Measurements from ENCODE around the gene SUFU. TPM values are rescaled to one million over a fixed set of nuclear protein-coding genes. Genes with fewer than 3 reads are reported as not detected.

The SUFU gene
- total and polyA plus RNA-seq, 5 donors from 2014 or later = 2.4 to 17.8 (median 5.0) TPM

DNA sequence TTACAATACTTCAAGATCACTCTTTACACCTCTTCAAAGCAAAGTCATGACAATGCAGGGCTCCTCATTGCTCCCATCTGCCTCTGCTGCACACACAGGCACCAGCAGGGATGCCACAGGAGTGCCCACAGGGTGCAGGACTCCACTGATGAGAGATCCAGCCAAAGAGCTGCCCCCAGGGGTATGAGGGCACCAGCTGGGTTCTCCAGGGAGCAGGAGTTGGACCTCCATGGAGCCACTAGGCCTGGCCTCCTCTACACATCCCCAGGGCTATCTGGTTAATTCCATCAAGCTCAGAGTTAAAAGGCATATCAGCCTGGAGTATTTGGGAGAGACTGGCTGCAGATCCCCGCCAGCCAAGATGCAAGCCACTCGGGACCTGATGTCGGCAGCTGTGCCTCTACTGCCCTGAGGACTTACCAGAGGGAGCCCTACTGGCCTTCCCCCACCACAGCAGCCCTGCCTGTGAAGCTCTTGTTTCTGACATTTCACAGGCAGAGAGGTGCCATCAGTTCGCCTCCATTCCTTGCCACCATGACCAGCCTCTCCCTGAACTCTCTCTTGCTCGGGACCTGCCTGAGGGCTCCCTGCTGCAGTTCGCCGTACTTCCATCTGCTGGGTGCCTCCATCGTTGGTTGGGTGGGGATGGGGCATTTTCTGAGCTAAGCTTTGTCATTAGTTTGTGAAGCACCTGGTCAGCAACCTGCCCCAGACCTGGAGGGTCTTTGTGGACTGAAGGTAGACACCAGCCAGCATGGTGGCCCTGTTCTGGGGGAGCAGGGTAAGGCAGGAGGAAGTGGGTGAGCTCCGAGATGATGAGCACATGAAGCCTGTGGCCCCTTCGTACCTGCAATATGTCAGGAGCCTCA is 128.0 kb downstream of the SUFU start:
- DNase-seq (no peak), ATAC-seq (ENCODE audit: low read depth in 2 of 2) (no peak)
- H3K4me1 ChIP-seq (ENCODE audit: control insufficient read depth, insufficient read depth, low read length, poor library complexity, severe bottlenecking) = peaks cover 38% of the 10 kb centered on the region
- no peaks in the 10 kb centered on the region for H3K9me3 ChIP-seq (ENCODE audit: control insufficient read depth in 2 of 2, low read length in 2 of 2)
- Mint-ChIP-seq H3K27ac (peak overlapping the region; percentile 36 to 89 (median 87)), H3K4me3 (no peak overlapping the region), H3K27me3 (no peaks in the 10 kb centered on the region), H3K4me1 (peaks cover 10 to 52% (median 37%) of the 10 kb centered on the region in 4 donors), H3K36me3 (peaks cover 11% of the 10 kb centered on the region), H3K9me3 (no peaks in the 10 kb centered on the region)
- peaks cover 3% of the 10 kb centered on the region for H3K36me3 ChIP-seq (ENCODE audit: control insufficient read depth, insufficient read depth, low read length)
- H3K27me3 ChIP-seq (ENCODE audit: control insufficient read depth, insufficient read depth, low read length) = no peaks in the 10 kb centered on the region
- no peak overlapping the region for H3K27ac ChIP-seq (ENCODE audit: insufficient read depth, low read length, poor library complexity, severe bottlenecking)
- no peak overlapping the region for H3K4me3 ChIP-seq (ENCODE audit: low read depth, low read length)

DNA sequence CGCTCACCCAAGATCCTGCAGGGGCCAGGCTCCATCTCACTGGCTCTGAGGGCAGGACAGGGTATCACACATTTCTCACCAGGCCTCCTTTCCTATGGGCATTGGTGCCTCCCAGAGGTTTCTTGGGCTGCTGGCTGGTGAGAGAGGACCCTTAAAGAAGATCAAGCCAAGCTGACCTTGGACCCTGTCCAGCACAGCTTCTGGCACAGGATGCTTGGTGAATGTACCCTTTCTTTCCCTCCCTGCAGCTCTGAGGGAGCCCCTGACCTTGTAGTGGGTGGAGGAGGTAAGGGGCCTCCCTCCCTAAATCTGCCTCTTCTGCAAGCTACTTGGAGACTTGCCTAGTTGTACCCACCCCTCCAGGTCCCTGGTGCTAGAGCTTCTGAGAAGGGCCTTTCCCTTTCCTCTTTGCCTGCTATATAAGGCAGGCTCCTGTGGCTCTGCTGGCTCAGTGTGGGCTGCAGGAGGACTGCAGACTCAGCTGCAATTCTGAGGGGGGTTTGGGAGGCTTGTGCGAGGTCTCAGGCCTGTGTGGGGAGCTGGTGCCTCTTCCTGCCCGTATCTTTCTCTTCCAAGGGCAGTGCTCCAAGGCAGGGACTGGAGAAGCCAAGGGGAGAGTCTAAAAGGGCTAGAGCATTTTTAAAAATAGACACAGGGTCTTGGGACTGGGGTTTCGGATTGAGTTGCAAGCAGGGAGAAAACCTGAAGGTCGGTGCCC is 128.8 kb downstream of the SUFU start:
- Mint-ChIP-seq H3K9me3 (no peaks in the 10 kb centered on the region), H3K27me3 (no peaks in the 10 kb centered on the region), H3K4me3 (peak overlapping the region; percentile 41 to 61 (median 44)), H3K27ac (peak overlapping the region; percentile 77 to 87 (median 80)), H3K36me3 (peaks cover 5% of the 10 kb centered on the region), H3K4me1 (peaks cover 10 to 54% (median 39%) of the 10 kb centered on the region in 4 donors)
- peak overlapping the region; percentile 52 for H3K27ac ChIP-seq (ENCODE audit: insufficient read depth, low read length, poor library complexity, severe bottlenecking)
- no peak for DNase-seq
- H3K27me3 ChIP-seq (ENCODE audit: control insufficient read depth, insufficient read depth, low read length) = no peaks in the 10 kb centered on the region
- H3K9me3 ChIP-seq (ENCODE audit: control insufficient read depth in 2 of 2, low read length in 2 of 2) = no peaks in the 10 kb centered on the region
- no peak overlapping the region for H3K4me3 ChIP-seq (ENCODE audit: low read depth, low read length)
- no peak for ATAC-seq (ENCODE audit: low read depth in 2 of 2)
- H3K4me1 ChIP-seq (ENCODE audit: control insufficient read depth, insufficient read depth, low read length, poor library complexity, severe bottlenecking) = peaks cover 38% of the 10 kb centered on the region
- H3K36me3 ChIP-seq (ENCODE audit: control insufficient read depth, insufficient read depth, low read length) = peaks cover 3% of the 10 kb centered on the region

GRCh38 chr10:102633287-102633686 is 129.5 kb downstream of the SUFU start:
- Histone ChIP-seq H3K36me3 (ENCODE audit: control insufficient read depth, insufficient read depth, low read length) (peaks cover 3% of the 10 kb centered on the region), H3K4me1 (ENCODE audit: control insufficient read depth, insufficient read depth, low read length, poor library complexity, severe bottlenecking) (peaks cover 38% of the 10 kb centered on the region), H3K4me3 (ENCODE audit: low read depth, low read length) (no peak overlapping the region), H3K27me3 (ENCODE audit: control insufficient read depth, insufficient read depth, low read length) (no peaks in the 10 kb centered on the region), H3K27ac (ENCODE audit: insufficient read depth, low read length, poor library complexity, severe bottlenecking) (peak overlapping the region; percentile 55), H3K9me3 (ENCODE audit: control insufficient read depth in 2 of 2, low read length in 2 of 2) (no peaks in the 10 kb centered on the region)
- ATAC-seq (ENCODE audit: low read depth in 2 of 2) = peak; percentile 67 to 69
- H3K4me3 Mint-ChIP-seq = peak overlapping the region; percentile 41 to 63 (median 51)
- H3K36me3 Mint-ChIP-seq = peaks cover 5% of the 10 kb centered on the region
- peak in 1 of 3 donors; percentile 74 for DNase-seq
- peak overlapping the region; percentile 77 to 97 (median 87) for H3K27ac Mint-ChIP-seq
- no peaks in the 10 kb centered on the region for H3K9me3 Mint-ChIP-seq
- H3K4me1 Mint-ChIP-seq = peaks cover 10 to 55% (median 39%) of the 10 kb centered on the region in 4 donors
- no peaks in the 10 kb centered on the region for H3K27me3 Mint-ChIP-seq

GRCh38 chr10:102633848-102634247 is 130.1 kb downstream of the SUFU start:
- no peaks in the 10 kb centered on the region for H3K9me3 Mint-ChIP-seq
- H3K4me3 Mint-ChIP-seq = peak overlapping the region in 1 of 4 donors; percentile 63
- Histone ChIP-seq H3K27ac (ENCODE audit: insufficient read depth, low read length, poor library complexity, severe bottlenecking) (peak overlapping the region; percentile 55), H3K27me3 (ENCODE audit: control insufficient read depth, insufficient read depth, low read length) (no peaks in the 10 kb centered on the region), H3K4me3 (ENCODE audit: low read depth, low read length) (no peak overlapping the region), H3K36me3 (ENCODE audit: control insufficient read depth, insufficient read depth, low read length) (peaks cover 3% of the 10 kb centered on the region), H3K9me3 (ENCODE audit: control insufficient read depth in 2 of 2, low read length in 2 of 2) (no peaks in the 10 kb centered on the region), H3K4me1 (ENCODE audit: control insufficient read depth, insufficient read depth, low read length, poor library complexity, severe bottlenecking) (peaks cover 38% of the 10 kb centered on the region)
- H3K4me1 Mint-ChIP-seq = peaks cover 10 to 59% (median 39%) of the 10 kb centered on the region in 4 donors
- ATAC-seq (ENCODE audit: low read depth in 2 of 2) (no peak), DNase-seq (no peak)
- H3K36me3 Mint-ChIP-seq = peaks cover 5% of the 10 kb centered on the region
- peak overlapping the region; percentile 77 to 89 (median 87) for H3K27ac Mint-ChIP-seq
- no peaks in the 10 kb centered on the region for H3K27me3 Mint-ChIP-seq

DNA sequence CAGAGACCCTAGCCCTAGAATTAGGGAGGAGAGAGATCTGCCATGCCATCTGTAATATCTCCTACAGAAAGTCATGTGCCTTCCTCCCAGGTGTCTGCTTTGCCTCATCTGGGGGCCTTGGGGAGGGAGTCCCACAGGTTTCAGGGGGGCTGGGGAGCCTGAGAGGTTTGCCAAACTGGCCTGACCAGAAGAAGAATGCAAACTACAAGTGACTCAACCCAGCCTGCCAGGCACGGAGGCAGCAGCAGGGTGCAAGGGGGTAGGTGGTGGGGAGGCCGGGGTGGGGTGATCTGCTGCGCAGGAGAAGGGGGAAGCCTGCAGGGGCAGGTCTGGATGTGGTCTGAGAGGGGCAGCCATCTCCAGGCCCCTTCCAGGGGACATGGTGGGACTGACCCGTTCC is 130.9 kb downstream of the SUFU start:
- Mint-ChIP-seq H3K27ac (peak overlapping the region; percentile 53 to 87 (median 77)), H3K27me3 (no peaks in the 10 kb centered on the region), H3K9me3 (no peaks in the 10 kb centered on the region), H3K4me3 (peak overlapping the region in 1 of 4 donors; percentile 84), H3K4me1 (peaks cover 10 to 59% (median 39%) of the 10 kb centered on the region in 4 donors), H3K36me3 (peaks cover 5% of the 10 kb centered on the region)
- H3K27ac ChIP-seq (ENCODE audit: insufficient read depth, low read length, poor library complexity, severe bottlenecking) = no peak overlapping the region
- no peaks in the 10 kb centered on the region for H3K27me3 ChIP-seq (ENCODE audit: control insufficient read depth, insufficient read depth, low read length)
- H3K4me1 ChIP-seq (ENCODE audit: control insufficient read depth, insufficient read depth, low read length, poor library complexity, severe bottlenecking) = peaks cover 38% of the 10 kb centered on the region
- peaks cover 3% of the 10 kb centered on the region for H3K36me3 ChIP-seq (ENCODE audit: control insufficient read depth, insufficient read depth, low read length)
- DNase-seq (no peak), ATAC-seq (ENCODE audit: low read depth in 2 of 2) (no peak)
- no peak overlapping the region for H3K4me3 ChIP-seq (ENCODE audit: low read depth, low read length)
- no peaks in the 10 kb centered on the region for H3K9me3 ChIP-seq (ENCODE audit: control insufficient read depth in 2 of 2, low read length in 2 of 2)

DNA sequence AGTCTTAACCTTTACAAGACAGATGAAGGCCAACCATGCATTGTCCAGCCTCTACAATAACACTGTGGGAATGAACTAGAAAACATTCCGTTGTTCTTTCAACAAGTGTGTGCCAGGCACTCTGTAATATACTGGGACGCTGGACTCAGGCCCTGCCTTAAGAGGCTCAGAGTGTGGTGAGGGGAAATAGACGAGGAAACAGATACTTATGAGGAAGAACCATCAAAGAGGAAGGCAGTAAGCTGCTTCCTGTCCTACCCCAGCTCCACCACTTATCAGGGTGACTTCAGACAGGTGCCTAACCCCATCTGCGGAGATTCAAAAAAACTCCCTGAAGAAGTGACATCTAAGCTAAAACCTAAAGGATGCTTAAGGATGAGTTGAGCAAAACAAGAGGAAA is 131.6 kb downstream of the SUFU start:
- Mint-ChIP-seq H3K27me3 (no peaks in the 10 kb centered on the region), H3K36me3 (peaks cover 5% of the 10 kb centered on the region), H3K4me3 (peak overlapping the region; percentile 59 to 84 (median 70)), H3K9me3 (no peaks in the 10 kb centered on the region), H3K27ac (peak overlapping the region; percentile 53 to 85 (median 77)), H3K4me1 (peaks cover 10 to 59% (median 39%) of the 10 kb centered on the region in 4 donors)
- Histone ChIP-seq H3K9me3 (ENCODE audit: control insufficient read depth in 2 of 2, low read length in 2 of 2) (no peaks in the 10 kb centered on the region), H3K36me3 (ENCODE audit: control insufficient read depth, insufficient read depth, low read length) (no peaks in the 10 kb centered on the region), H3K4me3 (ENCODE audit: low read depth, low read length) (peak overlapping the region; percentile 60), H3K27me3 (ENCODE audit: control insufficient read depth, insufficient read depth, low read length) (no peaks in the 10 kb centered on the region), H3K4me1 (ENCODE audit: control insufficient read depth, insufficient read depth, low read length, poor library complexity, severe bottlenecking) (peaks cover 38% of the 10 kb centered on the region), H3K27ac (ENCODE audit: insufficient read depth, low read length, poor library complexity, severe bottlenecking) (peak overlapping the region; percentile 48)
- DNase-seq (peak in 2 of 3 donors; percentile 39 to 77), ATAC-seq (ENCODE audit: low read depth in 2 of 2) (peak; percentile 63 to 76)

GRCh38 chr10:102639537-102639936 is 135.8 kb downstream of the SUFU start:
- no peaks in the 10 kb centered on the region for H3K36me3 ChIP-seq (ENCODE audit: control insufficient read depth, insufficient read depth, low read length)
- peak overlapping the region in 1 of 4 donors; percentile 67 for H3K4me3 Mint-ChIP-seq
- ATAC-seq (ENCODE audit: low read depth in 2 of 2) = no peak

More at GRCh38 chr10:102639537-102639936, 135.8 kb downstream of the SUFU start:
- H3K27ac Mint-ChIP-seq = no peak overlapping the region
- DNase-seq = no peak
- no peak overlapping the region for H3K4me3 ChIP-seq (ENCODE audit: low read depth, low read length)
- H3K27me3 Mint-ChIP-seq = no peaks in the 10 kb centered on the region
- no peaks in the 10 kb centered on the region for H3K27me3 ChIP-seq (ENCODE audit: control insufficient read depth, insufficient read depth, low read length)
- H3K36me3 Mint-ChIP-seq = no peaks in the 10 kb centered on the region
- H3K9me3 Mint-ChIP-seq = peaks cover 0 to 2% (median 0%) of the 10 kb centered on the region in 7 donors
- H3K4me1 ChIP-seq (ENCODE audit: control insufficient read depth, insufficient read depth, low read length, poor library complexity, severe bottlenecking) = peaks cover 21% of the 10 kb centered on the region
- no peak overlapping the region for H3K27ac ChIP-seq (ENCODE audit: insufficient read depth, low read length, poor library complexity, severe bottlenecking)
- no peaks in the 10 kb centered on the region for H3K9me3 ChIP-seq (ENCODE audit: control insufficient read depth in 2 of 2, low read length in 2 of 2)
- H3K4me1 Mint-ChIP-seq = peaks cover 10 to 33% (median 23%) of the 10 kb centered on the region in 4 donors
